K562 (cell line): ENCODE measurements around the gene ARNT2. TPM values are rescaled to one million over a fixed set of nuclear protein-coding genes. Genes with fewer than 3 reads are reported as not detected.

ENCODE experiments used
- ATAC-seq: fragments of 200-7000 bp; cut with Tn5 transposase; 3 replicates; pipeline ENCODE4 v1.9.1; 2020; ENCODE audit warnings: moderate library complexity
- BruUV-seq: library from RNA; stranded (reverse); fragments of 400-500 nt; replicated peaks from 2 replicates; lab custom pipeline; 2021; lab: Mats Ljungman, UMichigan
- CTCF ChIA-PET: fragments of 300-600 bp; formaldehyde crosslinking; extraction: SDS; loops from one replicate; lab custom pipeline; 2021; ENCODE audit warnings: low intra/inter-chr PET ratio; lab: Yijun Ruan, JAX
- POLR2A ChIA-PET: fragments of 300-600, 350-650 bp; sonication (Branson Sonifier 250); formaldehyde crosslinking; extraction: SDS; loops from one replicate; lab custom pipeline; 2021; ENCODE audit warnings: antibody characterized with exemption, inconsistent platforms; lab: Yijun Ruan, JAX
- DNase-seq, 4 experiments: peaks; one replicate each; pipeline versions ENCODE4 v3.0.0 to v3.0.0-alpha.2; 2011 to 2018; ENCODE audit warnings: low spot score in 3 of 4, mixed read lengths in 3 of 4; ENCODE audit errors: extremely low read depth in 1 of 4
- FAIRE-seq: peaks from 2 replicates; lab custom pipeline; 2011; peaks lifted over from hg19 to GRCh38; lab: Jason Lieb, UNC
- H2AFZ ChIP-seq: 2 replicates; pipeline ENCODE4 v1.6.0; 2011; ENCODE audit warnings: low read depth, low read length, control low read depth, inconsistent platforms
- H3K27ac ChIP-seq: fragments of 200-600 bp; 3 replicates; pipeline ENCODE4 v1.8.0; 2011; ENCODE audit warnings: low read depth, mild to moderate bottlenecking, control low read depth, inconsistent platforms, low read length, moderate library complexity, mixed read lengths; ENCODE audit errors: extremely low read depth
- H3K27me3 ChIP-seq, 2 experiments: fragments of 300-600 bp in 1 of 2; 2 replicates in 1 of 2; 3 replicates in 1 of 2; pipeline versions ENCODE4 v1.6.0 to v1.8.0; 2011; ENCODE audit warnings: inconsistent platforms in 2 of 2, low read length in 2 of 2, mild to moderate bottlenecking in 1 of 2, mixed read lengths in 1 of 2, moderate library complexity in 1 of 2; ENCODE audit not compliant: control insufficient read depth in 2 of 2, insufficient read depth in 2 of 2
- H3K36me3 ChIP-seq: fragments of 300-600 bp; 3 replicates; pipeline ENCODE4 v1.8.0; 2011; ENCODE audit warnings: mild to moderate bottlenecking, low read length, inconsistent platforms; ENCODE audit not compliant: control insufficient read depth, insufficient read depth
- H3K4me1 ChIP-seq, 2 experiments: fragments of 200-600 bp in 1 of 2; replicated peaks in 1 of 2; 2 replicates in 1 of 2; 3 replicates in 1 of 2; pipeline versions ENCODE4 v1.5.1 to v1.8.0; 2011; ENCODE audit warnings: inconsistent platforms in 2 of 2, low read length in 2 of 2, mild to moderate bottlenecking in 1 of 2, mixed read lengths in 1 of 2, moderate library complexity in 1 of 2; ENCODE audit not compliant: control insufficient read depth in 2 of 2, insufficient read depth in 2 of 2
- H3K4me2 ChIP-seq: 2 replicates; pipeline ENCODE4 v1.6.1; 2011; ENCODE audit warnings: low read length, control low read depth, inconsistent platforms, mixed read lengths; ENCODE audit not compliant: insufficient read depth
- H3K4me3 ChIP-seq: fragments of 200-600 bp; sonication (generic), shearing (Covaris generic); 2 replicates; pipeline ENCODE4 v1.5.1; 2016; ENCODE audit warnings: control low read depth, inconsistent platforms
- H3K79me2 ChIP-seq: fragments of 200-600 bp; 3 replicates; pipeline ENCODE4 v1.8.0; 2011; ENCODE audit warnings: low read length, inconsistent platforms; ENCODE audit not compliant: control insufficient read depth, insufficient read depth
- H3K9ac ChIP-seq, 2 experiments: 2 replicates each; pipeline versions ENCODE4 v1.6.0 to v1.6.1; 2011; ENCODE audit warnings: low read depth in 2 of 2, low read length in 2 of 2, control low read depth in 1 of 2, inconsistent platforms in 1 of 2, mild to moderate bottlenecking in 1 of 2, mixed read lengths in 1 of 2; ENCODE audit not compliant: insufficient read depth in 1 of 2
- H3K9me1 ChIP-seq: one replicate; pipeline ENCODE4 v1.6.0; 2011; ENCODE audit warnings: inconsistent platforms, mild to moderate bottlenecking, low read length, moderate library complexity; ENCODE audit not compliant: control insufficient read depth, insufficient read depth
- H3K9me3 ChIP-seq: replicated peaks from 2 replicates; pipeline ENCODE4 v1.5.1; 2011; ENCODE audit warnings: low read depth, low read length, inconsistent platforms; ENCODE audit not compliant: control insufficient read depth, insufficient read depth
- H4K20me1 ChIP-seq: replicated peaks from 2 replicates; pipeline ENCODE4 v1.6.1; 2011; ENCODE audit warnings: low read length, inconsistent platforms, mixed read lengths; ENCODE audit not compliant: control insufficient read depth, insufficient read depth
- E2F1 ChIP-seq: sonication (generic); formaldehyde crosslinking; IDR thresholded peaks from 2 replicates; pipeline ENCODE4 v1.8.1; 2023; ENCODE audit warnings: mild to moderate bottlenecking, missing genetic modification reagents, moderate library complexity
- FOXK1 ChIP-seq: sonication (generic); formaldehyde crosslinking; IDR thresholded peaks from 2 replicates; pipeline ENCODE4 v1.8.0; 2022; ENCODE audit warnings: missing genetic modification reagents, mild to moderate bottlenecking, borderline replicate concordance
- HMG20B ChIP-seq: fragments of 250-450 bp; sonication (Bioruptor Pico); IDR thresholded peaks from 2 replicates; pipeline ENCODE4 v1.5.0; 2021; ENCODE audit warnings: mild to moderate bottlenecking
- MEF2D ChIP-seq: conservative IDR thresholded peaks from 2 replicates; pipeline ENCODE4 v1.6.1; 2016; ENCODE audit warnings: low read depth, missing genetic modification characterization, missing compliant biosample characterization
- MTA3 ChIP-seq: fragments of 450-650 bp; formaldehyde crosslinking; IDR thresholded peaks from 2 replicates; pipeline ENCODE4 v1.6.1; 2017; ENCODE audit warnings: mild to moderate bottlenecking, borderline replicate concordance
- PCBP1 ChIP-seq: fragments of 200-400 bp; formaldehyde crosslinking; IDR thresholded peaks from 2 replicates; pipeline ENCODE4 v1.6.1; 2018; ENCODE audit warnings: mild to moderate bottlenecking, low read depth, low read length; ENCODE audit not compliant: poor library complexity, severe bottlenecking
- POLR2B ChIP-seq: fragments of 450-650 bp; IDR thresholded peaks from 2 replicates; pipeline ENCODE4 v1.6.1; 2018; ENCODE audit warnings: low read depth; ENCODE audit not compliant: partially characterized antibody
- RBM15 ChIP-seq: fragments of 200-400 bp; formaldehyde crosslinking; IDR thresholded peaks from 2 replicates; pipeline ENCODE4 v1.6.1; 2018; ENCODE audit warnings: mild to moderate bottlenecking, low read length, moderate library complexity; ENCODE audit not compliant: insufficient read depth
- RFX7 ChIP-seq: fragments of 250-450 bp; sonication (Bioruptor Pico); IDR thresholded peaks from 2 replicates; pipeline ENCODE4 v1.5.1; 2021; ENCODE audit warnings: mild to moderate bottlenecking
- SP2 ChIP-seq: IDR thresholded peaks from 2 replicates; pipeline ENCODE4 v1.6.1; 2011; ENCODE audit warnings: mild to moderate bottlenecking, low read depth, low read length, moderate library complexity; ENCODE audit not compliant: poor library complexity, severe bottlenecking; ENCODE audit errors: extremely low read depth
- SPI1 ChIP-seq: IDR thresholded peaks from 2 replicates; pipeline ENCODE4 v1.6.1; 2011; ENCODE audit warnings: low read depth, low read length, control low read depth, borderline replicate concordance
- TRIM24 ChIP-seq, 2 experiments: fragments of 450-650 bp; IDR thresholded peaks; 2 replicates each; pipeline ENCODE4 v1.6.1; 2016
- ZNF121 ChIP-seq: sonication (generic); formaldehyde crosslinking; conservative IDR thresholded peaks from 2 replicates; pipeline ENCODE4 v1.8.0; 2022; ENCODE audit warnings: missing genetic modification reagents
- ZNF24 ChIP-seq: fragments of 450-650 bp; IDR thresholded peaks from 2 replicates; pipeline ENCODE4 v1.6.1; 2016
- ZNF584 ChIP-seq: fragments of 200-800 bp; sonication (Bioruptor generic); IDR thresholded peaks from 2 replicates; pipeline ENCODE4 v1.6.1; 2016; ENCODE audit warnings: low read depth, mild to moderate bottlenecking, missing genetic modification characterization, missing compliant biosample characterization
- WGBS: fragments of 100-300 bp; shearing (Covaris generic); methylation state at CpG from one replicate; pipeline ENCODE4 v1.1.6; 2016; ENCODE audit warnings: low coverage, mixed read lengths; ENCODE audit not compliant: insufficient coverage; ENCODE audit errors: missing lambda C conversion rate; 5-methylcytosine and 5-hydroxymethylcytosine counted together
- in situ Hi-C: fragments of 300-500 bp; cut with MboI; formaldehyde crosslinking; loops from 4 replicates; pipeline ENCODE4 v1.15.0; 2018; ENCODE audit warnings: inconsistent platforms, mixed read lengths
- intact Hi-C: fragments of 100-400 bp; cut with micrococcal nuclease; formaldehyde crosslinking; loops from 2 replicates; pipeline ENCODE4 v1.14.2; 2022
- polyA plus RNA-seq, 8 experiments: library from polyadenylated mRNA; depleted of rRNA in 4 of 8; stranded (reverse) in 5 of 8; unstranded in 3 of 8; fragments of >200 nt; fragmentation: Nextera tagmentation in 2 of 8; fragmentation: Illumina TruSeq in 1 of 8; extraction: Ambion mirVana in 2 of 8; extraction: Trizol in 1 of 8; gene quantifications; 2 replicates each; pipeline versions ENCODE4 v1.2.1 to v1.2.3, GENCODE V29; 2011 to 2014; ENCODE audit warnings: inconsistent platforms in 1 of 8, missing spikeins in 1 of 8
- total RNA-seq, 7 experiments: library from RNA; depleted of rRNA in 6 of 7; stranded (reverse); fragments of >200 nt in 6 of 7; fragmentation: Illumina TruSeq in 2 of 7; extraction: Trizol in 2 of 7; gene quantifications; 2 replicates each; pipeline versions ENCODE4 v1.2.1 to v1.2.3, GENCODE V29; 2011 to 2021; ENCODE audit warnings: low replicate concordance in 1 of 7

Gene ARNT2
- total and polyA plus RNA-seq, 9 of the 15 experiments (the other 6 are each of a cell fraction or from before 2014, with no cell fraction given), result 0.01 TPM; not detected in 8

- H4K20me1 ChIP-seq, result peaks cover 7% of the 10 kb centered on the region; the same call in 1 of the 2 replicates
- H3K36me3 ChIP-seq, result no peaks in the 10 kb centered on the region
- H3K4me3 ChIP-seq, result no peak overlapping the region
- WGBS, result 3% methylated on average over 3 of the region's 3 CpGs
- intact Hi-C loops, result no loop called here
- no peak overlapping the region for H3K4me2 ChIP-seq
- H3K9ac ChIP-seq, result no peak overlapping the region
- no peaks in the 10 kb centered on the region for H3K9me1 ChIP-seq
- no peaks in the 10 kb centered on the region for H3K79me2 ChIP-seq
- H2AFZ ChIP-seq, result no peak overlapping the region
- H3K27me3 ChIP-seq, result peaks cover 5 to 49% of the 10 kb centered on the region in 2 experiments; a peak in 3 of 5 replicates
- H3K27ac ChIP-seq, result no peak overlapping the region
- BruUV-seq, result no TSS peak
- FAIRE-seq, result no peak
- POLR2A ChIA-PET, result no interaction called here
- ATAC-seq, result no peak
- DNase-seq, result no peak
- H3K4me1 ChIP-seq, result no peaks in the 10 kb centered on the region
- in situ Hi-C loops, result no loop called here
- CTCF ChIA-PET, result no interaction called here
- no peaks in the 10 kb centered on the region for H3K9me3 ChIP-seq
- TF ChIP-seq ZNF24 (no peak), SPI1 (0 out of 2 replicates have a peak, but pooled peaks have one; percentile 6)
- TF ChIP-seq, all 486 proteins: peak for 1
Measured at GRCh38 chr15:80572337-80572736, 168.2 kb downstream of the ARNT2 start.

DNA sequence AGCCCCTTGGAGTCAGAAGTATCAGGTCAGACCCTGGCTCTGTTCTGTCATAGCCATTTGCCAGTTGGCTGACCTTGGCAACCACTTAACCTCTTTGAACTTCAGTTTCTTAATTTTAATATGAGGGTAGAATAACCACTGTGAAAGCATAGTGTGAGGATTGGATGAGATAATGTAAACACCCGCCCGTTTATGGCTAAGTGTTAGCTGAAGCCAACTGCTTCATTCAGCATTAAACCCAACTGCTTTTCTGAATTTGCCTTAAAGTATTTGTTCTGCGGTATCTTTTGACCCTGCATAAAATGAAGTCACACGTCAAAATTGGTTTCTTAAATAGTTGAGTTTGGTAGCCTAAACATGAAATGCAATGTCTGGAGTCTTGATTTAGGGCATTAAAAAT lies 169.4 kb downstream of the ARNT2 start:
- Histone ChIP-seq H3K4me1 (no peaks in the 10 kb centered on the region), H3K79me2 (no peaks in the 10 kb centered on the region), H3K27ac (no peak overlapping the region), H2AFZ (no peak overlapping the region), H3K9me3 (no peaks in the 10 kb centered on the region), H3K4me2 (no peak overlapping the region), H3K9me1 (no peaks in the 10 kb centered on the region), H3K4me3 (no peak overlapping the region), H3K9ac (no peak overlapping the region), H4K20me1 (peaks cover 10% of the 10 kb centered on the region; the same call in 1 of the 2 replicates), H3K27me3 (peaks cover 3 to 52% of the 10 kb centered on the region in 2 experiments; a peak in 3 of 5 replicates), H3K36me3 (no peaks in the 10 kb centered on the region)
- ATAC-seq (no peak), FAIRE-seq (no peak), DNase-seq (no peak)
- in situ Hi-C loops (no loop called here), intact Hi-C loops (no loop called here)
- ChIA-PET CTCF (no interaction called here), POLR2A (no interaction called here)
- 5% methylated on average over 4 of the region's 4 CpGs for WGBS
- BruUV-seq, result no TSS peak
- no peak for TF ChIP-seq POLR2B
- no peak for TF ChIP-seq PCBP1
- no peak for TF ChIP-seq HMG20B (CRISPR knock-in tag)
- no peak for TF ChIP-seq RBM15
- TF ChIP-seq RFX7, result no peak
- TF ChIP-seq FOXK1 (CRISPR knock-in tag), result no peak
- TF ChIP-seq SP2, result no peak
- no peak for TF ChIP-seq ZNF584 (CRISPR knock-in tag)
- TF ChIP-seq MTA3, result no peak
- TF ChIP-seq E2F1 (CRISPR knock-in tag), result no peak
- no peak for TF ChIP-seq TRIM24 (IDR thresholded peaks at IDR 0.05)
- TF ChIP-seq ZNF121 (CRISPR knock-in tag), result no peak
- TF ChIP-seq MEF2D (tag), result no peak
